GM20000 (cell line): ENCODE data around the gene PYGO1.

ENCODE experiments used
- DNase-seq: peaks from one replicate; pipeline ENCODE4 v3.0.0; 2012; ENCODE audit warnings: low spot score
- CTCF ChIP-seq: IDR thresholded peaks from 2 replicates; pipeline ENCODE4 v1.5.1; 2012; ENCODE audit warnings: mild to moderate bottlenecking, control low read depth; ENCODE audit errors: extremely low read depth, missing control alignments

PYGO1 gene

GRCh38 chr15:55564347-55565145 lies 23.6 kb downstream of the PYGO1 start:
- DNase-seq = no peak

GRCh38 chr15:55562601-55563000 lies 25.5 kb downstream of the PYGO1 start:
- TF ChIP-seq CTCF = no peak

More at GRCh38 chr15:55564347-55565145, 23.6 kb downstream of the PYGO1 start:
- TF ChIP-seq CTCF = no peak

GRCh38 chr15:55555089-55555488 lies 33.1 kb downstream of the PYGO1 start:
- no peak for DNase-seq
- no peak for TF ChIP-seq CTCF

More at GRCh38 chr15:55562601-55563000, 25.5 kb downstream of the PYGO1 start:
- no peak for DNase-seq

- no peak for TF ChIP-seq CTCF
- DNase-seq = no peak
Observed at GRCh38 chr15:55552926-55553325, 35.2 kb downstream of the PYGO1 start.

- no peak for DNase-seq
- no peak for TF ChIP-seq CTCF
Observed at GRCh38 chr15:55552451-55552850, 35.7 kb downstream of the PYGO1 start.

- no peak for DNase-seq
- TF ChIP-seq CTCF = no peak
Observed at GRCh38 chr15:55549305-55549704, 38.8 kb downstream of the PYGO1 start.

GRCh38 chr15:55546718-55547117 lies 41.4 kb downstream of the PYGO1 start:
- DNase-seq = no peak
- TF ChIP-seq CTCF = no peak
